ENCODE results near the gene ACP6.
"Not testable (repeated sequence)": the region's sequence is repeated elsewhere in the genome, so short reads cannot be mapped to it uniquely, and the experiment has no call there.

The ACP6 gene

GRCh38 chr1:147619741-147620140 is 50.6 kb downstream of the ACP6 start:
- FAIRE-seq: no peak

- no peak for FAIRE-seq
These were observed 51.6 kb downstream of the ACP6 start for GRCh38 chr1:147618771-147619170.

- FAIRE-seq: no peak
These were observed 52.2 kb downstream of the ACP6 start for GRCh38 chr1:147618077-147618569.

GRCh38 chr1:147614966-147615365 is 55.4 kb downstream of the ACP6 start:
- not testable (repeated sequence) for FAIRE-seq

- no peak for FAIRE-seq
These were observed 56.8 kb downstream of the ACP6 start for GRCh38 chr1:147613506-147613905.

- no peak for FAIRE-seq
These were observed 58.0 kb downstream of the ACP6 start for GRCh38 chr1:147612366-147612765.

GRCh38 chr1:147611586-147611985 is 58.7 kb downstream of the ACP6 start:
- no peak for FAIRE-seq

- FAIRE-seq: no peak
These were observed 59.3 kb downstream of the ACP6 start for GRCh38 chr1:147611021-147611426.

GRCh38 chr1:147609358-147609757 is 61.0 kb downstream of the ACP6 start:
- FAIRE-seq: no peak

- no peak for FAIRE-seq
These were observed 61.7 kb downstream of the ACP6 start for GRCh38 chr1:147608596-147608995.

GRCh38 chr1:147605591-147605990 is 64.7 kb downstream of the ACP6 start:
- FAIRE-seq: no peak

- FAIRE-seq: no peak
These were observed 66.3 kb downstream of the ACP6 start for GRCh38 chr1:147603986-147604385.

- no peak for FAIRE-seq
These were observed 69.9 kb downstream of the ACP6 start for GRCh38 chr1:147600119-147601111.

GRCh38 chr1:147599362-147600118 is 70.8 kb downstream of the ACP6 start:
- FAIRE-seq: no peak

- FAIRE-seq: no peak
These were observed 71.5 kb downstream of the ACP6 start for GRCh38 chr1:147598621-147599361.

GRCh38 chr1:147597010-147597409 is 73.3 kb downstream of the ACP6 start:
- no peak for FAIRE-seq
